HG03520 (cell line): ENCODE measurements around the gene FOXP1.

Source experiments
- ATAC-seq: cut with Tn5 transposase; IDR thresholded peaks from one replicate; pipeline ENCODE4 v1.9.1; 2021; ENCODE audit warnings: mild to moderate bottlenecking, moderate library complexity; ENCODE audit not compliant: unreplicated experiment

FOXP1 gene

DNA sequence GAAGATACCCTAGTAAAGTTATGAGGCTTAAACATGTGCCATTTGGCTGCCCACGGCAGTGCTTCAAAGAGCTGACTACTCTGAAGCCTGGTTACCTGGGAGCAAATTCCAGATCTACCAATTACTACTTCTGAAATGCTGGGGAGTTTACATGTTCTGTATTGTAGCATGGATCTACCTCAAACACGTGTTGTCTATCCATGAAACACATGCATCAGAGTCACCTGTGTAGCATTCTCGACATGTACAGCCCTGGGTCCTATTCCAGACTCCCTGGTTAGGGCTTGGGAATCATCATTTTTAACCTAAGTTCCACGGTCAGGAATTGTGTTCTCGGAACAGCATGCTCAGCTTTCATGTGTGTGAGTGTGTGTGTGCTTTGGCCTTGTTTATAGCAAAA is 671.8 kb downstream of the FOXP1 start:
- no peak for ATAC-seq

DNA sequence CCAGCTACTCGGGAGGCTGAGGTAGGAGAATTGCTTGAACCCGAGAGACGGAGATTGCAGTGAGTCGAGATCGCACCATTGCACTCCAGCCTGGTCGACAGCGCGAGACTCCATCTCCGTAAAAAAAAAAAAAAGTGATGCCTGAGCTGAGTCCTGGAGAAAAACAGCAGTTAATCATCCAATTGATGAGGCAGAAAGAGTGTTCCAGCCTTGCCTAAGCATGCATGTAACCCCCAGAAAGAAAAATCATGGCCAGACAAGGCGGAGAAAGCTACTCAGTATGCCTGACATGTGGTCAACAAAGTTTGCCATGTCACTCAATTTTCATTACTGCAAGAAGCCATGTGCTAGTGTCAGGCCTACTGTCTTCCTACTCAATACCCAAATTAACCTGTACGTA is 678.0 kb downstream of the FOXP1 start:
- ATAC-seq = no peak
